Fibroblast of lung (primary cell): ENCODE data around the gene AATF. TPM values are rescaled to one million over a fixed set of nuclear protein-coding genes. Genes with fewer than 3 reads are reported as not detected.

Source experiments
- DNase-seq, 2 donors: peaks; one replicate each; pipeline versions ENCODE4 v3.0.0 to v3.0.0-alpha.2; 2010; ENCODE audit warnings: low read depth in 2 of 2
- H2AFZ ChIP-seq: 2 replicates; pipeline ENCODE4 v1.5.1; 2012; ENCODE audit warnings: low read length, control low read depth, inconsistent platforms
- H3K27ac ChIP-seq: 2 replicates; pipeline ENCODE4 v1.5.1; 2011; ENCODE audit warnings: low read length, control low read depth; ENCODE audit not compliant: insufficient read depth
- H3K27me3 ChIP-seq: 2 replicates; pipeline ENCODE4 v1.5.1; 2011; ENCODE audit warnings: mild to moderate bottlenecking, low read length; ENCODE audit not compliant: control insufficient read depth, insufficient read depth
- H3K36me3 ChIP-seq: 2 replicates; pipeline ENCODE4 v1.5.1; 2011; ENCODE audit warnings: low read length; ENCODE audit not compliant: control insufficient read depth, insufficient read depth
- H3K4me1 ChIP-seq: 2 replicates; pipeline ENCODE4 v1.5.1; 2011; ENCODE audit warnings: low read length; ENCODE audit not compliant: control insufficient read depth, insufficient read depth; ENCODE audit errors: extremely low read depth
- H3K4me2 ChIP-seq: 2 replicates; pipeline ENCODE4 v1.5.1; 2011; ENCODE audit warnings: low read length, control low read depth; ENCODE audit not compliant: insufficient read depth; ENCODE audit errors: extremely low read depth
- H3K4me3 ChIP-seq, 4 experiments: fragments of 200-600 bp in 1 of 4; sonication (generic) in 1 of 4; replicated peaks in 1 of 4; 2 replicates each; pipeline ENCODE4 v1.5.1; 2011 to 2016; ENCODE audit warnings: low read length in 4 of 4, low read depth in 3 of 4, mild to moderate bottlenecking in 3 of 4, control low read depth in 2 of 4, inconsistent platforms in 1 of 4, mixed read lengths in 1 of 4; ENCODE audit not compliant: insufficient read depth in 1 of 4; ENCODE audit errors: control extremely low read depth in 1 of 4
- H3K79me2 ChIP-seq: 2 replicates; pipeline ENCODE4 v1.5.1; 2012; ENCODE audit warnings: mild to moderate bottlenecking, low read length, inconsistent platforms; ENCODE audit not compliant: control insufficient read depth, insufficient read depth
- H3K9ac ChIP-seq: 2 replicates; pipeline ENCODE4 v1.5.1; 2011; ENCODE audit warnings: mild to moderate bottlenecking, low read length, control low read depth; ENCODE audit not compliant: insufficient read depth
- H3K9me3 ChIP-seq: 2 replicates; pipeline ENCODE4 v1.5.1; 2012; ENCODE audit warnings: low read depth, low read length; ENCODE audit not compliant: control insufficient read depth, insufficient read depth
- H4K20me1 ChIP-seq: 2 replicates; pipeline ENCODE4 v1.5.1; 2011; ENCODE audit warnings: low read length; ENCODE audit not compliant: control insufficient read depth, insufficient read depth; ENCODE audit errors: extremely low read depth
- CTCF ChIP-seq, 2 donors: IDR thresholded peaks in 1 of 2; conservative IDR thresholded peaks in 1 of 2; 1 replicate in 1 of 2; 2 replicates in 1 of 2; pipeline ENCODE4 v1.5.1; 2011 to 2012; ENCODE audit warnings: low read length in 2 of 2, control low read depth in 1 of 2, inconsistent platforms in 1 of 2, low read depth in 1 of 2, mild to moderate bottlenecking in 1 of 2
- EZH2 ChIP-seq: IDR thresholded peaks from 2 replicates; pipeline ENCODE4 v1.5.1; 2012; ENCODE audit warnings: low read length, control low read depth, mild to moderate bottlenecking; ENCODE audit errors: missing control alignments
- polyA plus RNA-seq, 2 donors: library from polyadenylated mRNA; depleted of rRNA in 1 of 2; stranded (reverse) in 1 of 2; unstranded in 1 of 2; fragments of >200 nt; gene quantifications; 2 replicates each; pipeline ENCODE4 v1.2.1, GENCODE V29; 2011 to 2012; ENCODE audit warnings: missing spikeins in 1 of 2
- total RNA-seq: library from RNA; depleted of rRNA; stranded (reverse); fragments of >200 nt; gene quantifications from 2 replicates; pipeline ENCODE4 v1.2.1, GENCODE V29; 2014

AATF gene
- total and polyA plus RNA-seq, 2 donors (not counting 1 experiment from before 2014, with no cell fraction given), result 11.9 to 30.7 TPM

GRCh38 chr17:37031493-37032083, 82.8 kb downstream of the AATF start:
- H2AFZ ChIP-seq, result no peak overlapping the region
- no peak for TF ChIP-seq EZH2
- TF ChIP-seq CTCF (conservative IDR thresholded peaks at IDR 0.05 in 1 of 2, IDR thresholded peaks at IDR 0.05 in 1 of 2; ENCODE audit: low read depth in 1 of 2, low read length in 2 of 2), result no peak
- no peak for DNase-seq

GRCh38 chr17:37037590-37038155, 88.9 kb downstream of the AATF start:
- H3K4me1 ChIP-seq, result no peaks in the 10 kb centered on the region
- no peaks in the 10 kb centered on the region for H3K9me3 ChIP-seq
- no peak overlapping the region for H3K4me3 ChIP-seq
- no peak for TF ChIP-seq EZH2
- TF ChIP-seq CTCF (conservative IDR thresholded peaks at IDR 0.05 in 1 of 2, IDR thresholded peaks at IDR 0.05 in 1 of 2; ENCODE audit: low read depth in 1 of 2, low read length in 2 of 2), result no peak
- H3K4me2 ChIP-seq, result no peak overlapping the region
- DNase-seq, result no peak
- no peak overlapping the region for H3K27ac ChIP-seq
- H3K9ac ChIP-seq, result no peak overlapping the region
- H4K20me1 ChIP-seq, result no peaks in the 10 kb centered on the region
- no peaks in the 10 kb centered on the region for H3K36me3 ChIP-seq
- H3K27me3 ChIP-seq, result no peaks in the 10 kb centered on the region
- no peak overlapping the region for H2AFZ ChIP-seq
- H3K79me2 ChIP-seq, result no peaks in the 10 kb centered on the region

More at GRCh38 chr17:37031493-37032083, 82.8 kb downstream of the AATF start:
- H3K9me3 ChIP-seq, result no peaks in the 10 kb centered on the region
- no peak overlapping the region for H3K27ac ChIP-seq
- H3K27me3 ChIP-seq, result no peaks in the 10 kb centered on the region
- no peak overlapping the region for H3K4me2 ChIP-seq
- H4K20me1 ChIP-seq, result no peaks in the 10 kb centered on the region
- H3K9ac ChIP-seq, result no peak overlapping the region
- no peak overlapping the region for H3K4me3 ChIP-seq
- H3K4me1 ChIP-seq, result no peaks in the 10 kb centered on the region
- no peaks in the 10 kb centered on the region for H3K36me3 ChIP-seq
- no peaks in the 10 kb centered on the region for H3K79me2 ChIP-seq

GRCh38 chr17:37039269-37039668, 90.5 kb downstream of the AATF start:
- Histone ChIP-seq H3K79me2 (no peaks in the 10 kb centered on the region), H4K20me1 (no peaks in the 10 kb centered on the region), H3K4me1 (no peaks in the 10 kb centered on the region), H3K36me3 (no peaks in the 10 kb centered on the region), H3K9me3 (no peaks in the 10 kb centered on the region), H3K27ac (no peak overlapping the region), H3K9ac (no peak overlapping the region), H3K4me3 (no peak overlapping the region), H2AFZ (no peak overlapping the region), H3K4me2 (no peak overlapping the region), H3K27me3 (no peaks in the 10 kb centered on the region)
- TF ChIP-seq EZH2, result no peak
- TF ChIP-seq CTCF (conservative IDR thresholded peaks at IDR 0.05 in 1 of 2, IDR thresholded peaks at IDR 0.05 in 1 of 2; ENCODE audit: low read depth in 1 of 2, low read length in 2 of 2), result no peak
- no peak for DNase-seq
